Measurements from ENCODE around the gene MARK3. TPM values are rescaled to one million over a fixed set of nuclear protein-coding genes. Genes with fewer than 3 reads are reported as not detected.

MARK3 gene
- total RNA-seq, 1 experiment from 2014 or later = 78.0 TPM

DNA sequence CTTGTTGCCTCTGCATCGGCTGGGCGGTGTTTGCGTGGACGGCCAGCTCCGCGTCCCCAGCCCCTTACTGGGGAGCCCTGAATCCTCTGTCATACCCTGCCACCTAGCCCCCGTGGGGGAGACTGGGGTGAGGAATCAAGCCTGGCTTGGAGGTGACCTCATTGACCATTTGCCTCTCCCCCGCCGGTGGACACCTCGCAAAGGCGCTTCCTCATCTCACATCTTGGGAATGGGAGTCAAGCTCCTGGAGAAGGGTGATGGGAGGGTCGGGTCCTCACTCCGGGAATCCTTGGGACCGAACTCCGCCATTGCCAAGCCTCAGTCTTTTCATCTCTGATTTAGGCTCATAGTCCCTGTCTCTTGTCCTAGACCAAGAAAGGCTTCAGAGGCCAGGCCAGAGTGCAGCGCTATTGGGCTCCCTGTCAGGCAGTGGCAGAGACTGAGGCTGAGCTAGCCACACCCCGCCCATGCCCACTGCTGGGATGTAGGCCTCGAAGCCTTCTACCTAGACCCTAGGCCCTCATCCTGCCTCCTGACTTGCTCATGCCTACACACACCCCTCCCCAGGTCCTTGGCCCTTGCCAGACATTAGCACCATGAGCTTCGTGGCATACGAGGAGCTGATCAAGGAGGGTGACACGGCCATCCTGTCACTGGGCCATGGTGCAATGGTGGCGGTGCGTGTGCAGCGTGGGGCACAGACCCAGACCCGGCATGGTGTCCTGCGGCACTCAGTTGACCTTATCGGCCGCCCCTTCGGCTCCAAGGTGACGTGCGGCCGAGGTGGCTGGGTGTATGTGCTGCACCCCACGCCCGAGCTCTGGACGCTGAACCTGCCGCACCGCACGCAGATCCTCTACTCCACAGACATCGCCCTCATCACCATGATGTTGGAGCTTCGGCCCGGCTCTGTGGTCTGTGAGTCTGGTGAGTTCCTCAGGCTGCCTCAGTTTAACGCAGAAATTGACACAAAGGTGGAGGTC, 144.5 kb downstream of the MARK3 start:
- Mint-ChIP-seq H3K36me3 (ENCODE audit: insufficient read depth, unreplicated experiment) (peaks cover 23% of the 10 kb centered on the region), H3K27me3 (ENCODE audit: insufficient read depth, unreplicated experiment) (no peaks in the 10 kb centered on the region), H3K4me3 (ENCODE audit: unreplicated experiment) (peak overlapping the region; percentile 81), H3K9me3 (ENCODE audit: unreplicated experiment) (no peaks in the 10 kb centered on the region), H3K4me1 (ENCODE audit: low read depth, unreplicated experiment) (peaks cover 31% of the 10 kb centered on the region), H3K27ac (ENCODE audit: unreplicated experiment) (peak overlapping the region; percentile 85)
- intact Hi-C loops (cut with micrococcal nuclease; ENCODE audit: unreplicated experiment) = no loop called here
- CTCF ChIA-PET = interaction anchor here (1.6 to 2.2 kb wide), 2 partner anchors 11 to 17 kb away, joined by 6 to 11 read pairs; no protein-coding TSS in a partner anchor
- peak overlapping the region; percentile 85 for H3K4me3 ChIP-seq (ENCODE audit: low read depth, low read length)
- POLR2A ChIA-PET = interaction anchor here (0.7 kb wide), 1 partner anchor 32 kb away, joined by 3 read pairs; no protein-coding TSS in a partner anchor
- BruUV-seq (replicated peaks) = TSS peak; percentile 59
- TF ChIP-seq, protein P1, sequence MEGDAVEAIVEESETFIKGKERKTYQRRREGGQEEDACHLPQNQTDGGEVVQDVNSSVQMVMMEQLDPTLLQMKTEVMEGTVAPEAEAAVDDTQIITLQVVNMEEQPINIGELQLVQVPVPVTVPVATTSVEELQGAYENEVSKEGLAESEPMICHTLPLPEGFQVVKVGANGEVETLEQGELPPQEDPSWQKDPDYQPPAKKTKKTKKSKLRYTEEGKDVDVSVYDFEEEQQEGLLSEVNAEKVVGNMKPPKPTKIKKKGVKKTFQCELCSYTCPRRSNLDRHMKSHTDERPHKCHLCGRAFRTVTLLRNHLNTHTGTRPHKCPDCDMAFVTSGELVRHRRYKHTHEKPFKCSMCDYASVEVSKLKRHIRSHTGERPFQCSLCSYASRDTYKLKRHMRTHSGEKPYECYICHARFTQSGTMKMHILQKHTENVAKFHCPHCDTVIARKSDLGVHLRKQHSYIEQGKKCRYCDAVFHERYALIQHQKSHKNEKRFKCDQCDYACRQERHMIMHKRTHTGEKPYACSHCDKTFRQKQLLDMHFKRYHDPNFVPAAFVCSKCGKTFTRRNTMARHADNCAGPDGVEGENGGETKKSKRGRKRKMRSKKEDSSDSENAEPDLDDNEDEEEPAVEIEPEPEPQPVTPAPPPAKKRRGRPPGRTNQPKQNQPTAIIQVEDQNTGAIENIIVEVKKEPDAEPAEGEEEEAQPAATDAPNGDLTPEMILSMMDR (IDR thresholded peaks at IDR 0.05; ENCODE audit: insufficient read depth in 1 of 2, low read depth in 1 of 2, low read length in 1 of 2, severe bottlenecking in 1 of 2, unreplicated experiment in 1 of 2) = no peak
- no peaks in the 10 kb centered on the region for H3K27me3 ChIP-seq (replicated peaks; ENCODE audit: control insufficient read depth, insufficient read depth, low read length)
- H3K4me1 ChIP-seq = peaks cover 42% of the 10 kb centered on the region
- H3K9me3 ChIP-seq = no peaks in the 10 kb centered on the region
- H3K36me3 ChIP-seq (ENCODE audit: control insufficient read depth, insufficient read depth, low read length) = 0 out of 2 replicates have a peak, but pooled peaks cover 2% of the 10 kb centered on the region
- DNase-seq = no peak

GRCh38 chr14:103530390-103530789, 145.2 kb downstream of the MARK3 start:
- peaks cover 24% of the 10 kb centered on the region for H3K4me1 Mint-ChIP-seq (ENCODE audit: low read depth, unreplicated experiment)
- ChIA-PET CTCF (interaction anchor here (2.2 kb wide), 1 partner anchor 12 kb away, joined by 11 read pairs; no protein-coding TSS in a partner anchor), POLR2A (no interaction called here)
- no TSS peak for BruUV-seq (replicated peaks)
- peaks cover 37% of the 10 kb centered on the region for H3K4me1 ChIP-seq
- intact Hi-C loops (cut with micrococcal nuclease; ENCODE audit: unreplicated experiment) = no loop called here
- H3K4me3 Mint-ChIP-seq (ENCODE audit: unreplicated experiment) = peak overlapping the region; percentile 81
- no peak overlapping the region; the same call in none of the 2 replicates for H3K4me3 ChIP-seq (ENCODE audit: low read depth, low read length)
- TF ChIP-seq, protein P1 (IDR thresholded peaks at IDR 0.05; ENCODE audit: insufficient read depth in 1 of 2, low read depth in 1 of 2, low read length in 1 of 2, severe bottlenecking in 1 of 2, unreplicated experiment in 1 of 2) = no peak
- H3K9me3 ChIP-seq = no peaks in the 10 kb centered on the region
- 0 out of 2 replicates have a peak, but pooled peaks cover 2% of the 10 kb centered on the region for H3K36me3 ChIP-seq (ENCODE audit: control insufficient read depth, insufficient read depth, low read length)
- no peak for DNase-seq
- peaks cover 15% of the 10 kb centered on the region for H3K36me3 Mint-ChIP-seq (ENCODE audit: insufficient read depth, unreplicated experiment)
- H3K27ac Mint-ChIP-seq (ENCODE audit: unreplicated experiment) = peak overlapping the region; percentile 85
- H3K27me3 ChIP-seq (replicated peaks; ENCODE audit: control insufficient read depth, insufficient read depth, low read length) = no peaks in the 10 kb centered on the region
- no peaks in the 10 kb centered on the region for H3K27me3 Mint-ChIP-seq (ENCODE audit: insufficient read depth, unreplicated experiment)
- H3K9me3 Mint-ChIP-seq (ENCODE audit: unreplicated experiment) = no peaks in the 10 kb centered on the region

DNA sequence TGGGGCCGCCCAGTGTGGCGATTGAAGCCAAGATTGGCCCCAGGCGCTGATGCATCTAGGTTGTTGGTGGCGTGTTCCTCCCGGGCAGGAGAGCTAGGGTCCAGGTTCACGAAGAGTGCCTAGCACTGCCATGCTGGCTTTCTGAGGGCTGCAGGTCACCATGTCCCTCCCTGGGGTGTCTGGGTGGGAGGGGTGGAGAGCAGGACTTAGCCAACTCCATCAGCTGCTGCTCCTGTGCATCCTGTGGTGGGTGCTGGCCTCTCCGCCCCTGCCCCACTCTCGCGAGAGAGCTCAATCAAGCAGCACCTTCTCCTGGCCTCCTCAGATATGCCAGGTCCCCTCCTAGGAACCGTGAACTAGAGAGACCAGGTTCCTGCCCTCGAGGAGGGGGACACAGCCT, 145.6 kb downstream of the MARK3 start:
- POLR2A ChIA-PET = no interaction called here
- CTCF ChIA-PET = no interaction called here
- Histone ChIP-seq H3K4me1 (peaks cover 33% of the 10 kb centered on the region), H3K36me3 (ENCODE audit: control insufficient read depth, insufficient read depth, low read length) (peaks cover 2% of the 10 kb centered on the region; the same call in 1 of the 2 replicates), H3K27me3 (replicated peaks; ENCODE audit: control insufficient read depth, insufficient read depth, low read length) (no peaks in the 10 kb centered on the region), H3K4me3 (ENCODE audit: low read depth, low read length) (no peak overlapping the region), H3K9me3 (no peaks in the 10 kb centered on the region)
- Mint-ChIP-seq H3K36me3 (ENCODE audit: insufficient read depth, unreplicated experiment) (peaks cover 11% of the 10 kb centered on the region), H3K4me3 (ENCODE audit: unreplicated experiment) (no peak overlapping the region), H3K9me3 (ENCODE audit: unreplicated experiment) (no peaks in the 10 kb centered on the region), H3K27me3 (ENCODE audit: insufficient read depth, unreplicated experiment) (no peaks in the 10 kb centered on the region), H3K4me1 (ENCODE audit: low read depth, unreplicated experiment) (peaks cover 19% of the 10 kb centered on the region), H3K27ac (ENCODE audit: unreplicated experiment) (no peak overlapping the region)
- no TSS peak for BruUV-seq (replicated peaks)
- no peak for DNase-seq
- TF ChIP-seq, protein P1 (IDR thresholded peaks at IDR 0.05; ENCODE audit: insufficient read depth in 1 of 2, low read depth in 1 of 2, low read length in 1 of 2, severe bottlenecking in 1 of 2, unreplicated experiment in 1 of 2) = no peak
- intact Hi-C loops (cut with micrococcal nuclease; ENCODE audit: unreplicated experiment) = no loop called here

Data from Caco-2 (cell line).